ENCODE data around the gene SEPHS1. TPM values are rescaled to one million over a fixed set of nuclear protein-coding genes. Genes with fewer than 3 reads are reported as not detected.

Gene SEPHS1
- total and polyA plus RNA-seq, 2 donors (not counting 3 experiments of a cell fraction or from before 2014, with no cell fraction given), result 40.6 to 55.4 TPM

DNA sequence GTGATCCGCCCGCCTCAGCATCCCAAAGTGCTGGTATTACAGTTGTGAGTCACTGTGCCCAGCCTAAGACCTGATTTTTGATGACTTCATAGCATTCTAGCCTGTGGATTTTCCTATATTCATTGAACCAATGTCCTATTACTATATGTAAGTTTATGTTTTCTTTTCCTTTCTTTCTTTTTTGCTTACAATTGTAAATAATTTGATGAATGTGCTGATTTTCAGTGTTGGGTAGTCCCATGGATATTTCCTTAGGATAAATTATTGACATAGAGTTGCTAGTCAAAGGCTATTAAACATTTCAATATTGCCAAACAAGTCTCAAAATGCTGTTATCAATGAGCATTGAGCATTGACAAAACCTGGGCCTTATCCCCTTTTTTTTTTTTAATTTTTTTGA is 38.3 kb downstream of the SEPHS1 start:
- intact Hi-C loops (cut with micrococcal nuclease), result no loop called here
- H3K9ac ChIP-seq (replicated peaks; ENCODE audit: extremely low read depth, insufficient read depth, low read length), result no peak overlapping the region
- H3K4me1 ChIP-seq (ENCODE audit: control insufficient read depth, extremely low read depth, insufficient read depth, low read length), result no peaks in the 10 kb centered on the region
- no peak overlapping the region for H3K27ac ChIP-seq (ENCODE audit: insufficient read depth, low read depth, low read length)
- H4K20me1 ChIP-seq (replicated peaks; ENCODE audit: control insufficient read depth, extremely low read depth, insufficient read depth, low read length), result no peaks in the 10 kb centered on the region
- no peak overlapping the region for H3K4me3 ChIP-seq (replicated peaks in 1 of 3; ENCODE audit: insufficient read depth in 1 of 3, low read depth in 1 of 3, low read length in 3 of 3)
- H3K9me1 ChIP-seq (replicated peaks; ENCODE audit: control insufficient read depth, extremely low read depth, insufficient read depth, low read length), result no peaks in the 10 kb centered on the region
- TF ChIP-seq POLR2A (IDR thresholded peaks at IDR 0.05; ENCODE audit: low read depth, low read length), result no peak
- TF ChIP-seq, protein P1, sequence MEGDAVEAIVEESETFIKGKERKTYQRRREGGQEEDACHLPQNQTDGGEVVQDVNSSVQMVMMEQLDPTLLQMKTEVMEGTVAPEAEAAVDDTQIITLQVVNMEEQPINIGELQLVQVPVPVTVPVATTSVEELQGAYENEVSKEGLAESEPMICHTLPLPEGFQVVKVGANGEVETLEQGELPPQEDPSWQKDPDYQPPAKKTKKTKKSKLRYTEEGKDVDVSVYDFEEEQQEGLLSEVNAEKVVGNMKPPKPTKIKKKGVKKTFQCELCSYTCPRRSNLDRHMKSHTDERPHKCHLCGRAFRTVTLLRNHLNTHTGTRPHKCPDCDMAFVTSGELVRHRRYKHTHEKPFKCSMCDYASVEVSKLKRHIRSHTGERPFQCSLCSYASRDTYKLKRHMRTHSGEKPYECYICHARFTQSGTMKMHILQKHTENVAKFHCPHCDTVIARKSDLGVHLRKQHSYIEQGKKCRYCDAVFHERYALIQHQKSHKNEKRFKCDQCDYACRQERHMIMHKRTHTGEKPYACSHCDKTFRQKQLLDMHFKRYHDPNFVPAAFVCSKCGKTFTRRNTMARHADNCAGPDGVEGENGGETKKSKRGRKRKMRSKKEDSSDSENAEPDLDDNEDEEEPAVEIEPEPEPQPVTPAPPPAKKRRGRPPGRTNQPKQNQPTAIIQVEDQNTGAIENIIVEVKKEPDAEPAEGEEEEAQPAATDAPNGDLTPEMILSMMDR (IDR thresholded peaks at IDR 0.05; ENCODE audit: extremely low read depth in 1 of 2, insufficient read depth in 1 of 2, low read depth in 1 of 2, low read length in 2 of 2), result no peak
- TF ChIP-seq MYC (IDR thresholded peaks at IDR 0.05; ENCODE audit: low read depth, low read length), result no peak
- TF ChIP-seq MAX (IDR thresholded peaks at IDR 0.05; ENCODE audit: insufficient read depth, insufficient read length), result no peak
- TF ChIP-seq EZH2 (IDR thresholded peaks at IDR 0.05; ENCODE audit: borderline replicate concordance, low read depth, low read length, severe bottlenecking), result no peak
- no peaks in the 10 kb centered on the region for H3K27me3 ChIP-seq (ENCODE audit: control insufficient read depth in 2 of 2, insufficient read depth in 2 of 2, low read length in 2 of 2)
- no peaks in the 10 kb centered on the region for H3K9me3 ChIP-seq (replicated peaks; ENCODE audit: control insufficient read depth, insufficient read depth, low read length)
- POLR2A ChIA-PET, result no interaction called here
- no peak overlapping the region for H2AFZ ChIP-seq (ENCODE audit: low read depth, low read length)
- dilution Hi-C loops (cut with MboI; ENCODE audit: extremely low pct_ligation_motif_present, low sequenced_read_pairs), result no loop called here
- no peaks in the 10 kb centered on the region for H3K36me3 ChIP-seq (ENCODE audit: control insufficient read depth in 2 of 2, extremely low read depth in 1 of 2, insufficient read depth in 2 of 2, low read length in 2 of 2)
- BruUV-seq (replicated peaks), result no TSS peak
- no peak overlapping the region for H3K4me2 ChIP-seq (ENCODE audit: insufficient read depth, low read length)
- DNase-seq (ENCODE audit: low read depth, low spot score), result no peak
- FAIRE-seq, result no peak
- no peaks in the 10 kb centered on the region for H3K79me2 ChIP-seq (ENCODE audit: control insufficient read depth, insufficient read depth, low read length)
- CTCF ChIA-PET, result no interaction called here

DNA sequence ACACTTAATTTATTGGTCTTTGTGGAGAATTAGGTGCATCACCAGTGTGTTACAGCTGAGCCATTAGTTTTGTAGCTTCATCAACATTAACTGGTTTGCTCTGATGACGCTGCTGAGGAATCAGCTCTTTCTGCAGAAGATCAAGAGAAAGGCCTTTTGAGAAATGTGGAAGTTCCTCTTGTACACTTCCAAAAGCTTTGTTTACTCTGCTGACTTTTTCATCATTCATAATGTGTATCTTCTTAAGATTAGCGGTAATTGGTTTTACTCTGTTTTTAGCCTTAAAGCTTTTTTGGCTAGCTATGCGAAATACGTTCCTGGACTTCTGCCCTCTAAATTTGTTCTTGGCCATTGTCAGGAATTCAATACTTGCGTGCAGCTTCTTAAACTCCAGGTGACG is 40.0 kb downstream of the SEPHS1 start:
- Histone ChIP-seq H3K27ac (ENCODE audit: insufficient read depth, low read depth, low read length) (no peak overlapping the region), H3K4me2 (ENCODE audit: insufficient read depth, low read length) (no peak overlapping the region), H4K20me1 (replicated peaks; ENCODE audit: control insufficient read depth, extremely low read depth, insufficient read depth, low read length) (no peaks in the 10 kb centered on the region), H3K36me3 (ENCODE audit: control insufficient read depth in 2 of 2, extremely low read depth in 1 of 2, insufficient read depth in 2 of 2, low read length in 2 of 2) (no peaks in the 10 kb centered on the region), H3K9ac (replicated peaks; ENCODE audit: extremely low read depth, insufficient read depth, low read length) (no peak overlapping the region), H3K9me3 (replicated peaks; ENCODE audit: control insufficient read depth, insufficient read depth, low read length) (no peaks in the 10 kb centered on the region), H3K9me1 (replicated peaks; ENCODE audit: control insufficient read depth, extremely low read depth, insufficient read depth, low read length) (no peaks in the 10 kb centered on the region), H2AFZ (ENCODE audit: low read depth, low read length) (no peak overlapping the region), H3K4me1 (ENCODE audit: control insufficient read depth, extremely low read depth, insufficient read depth, low read length) (no peaks in the 10 kb centered on the region), H3K4me3 (replicated peaks in 1 of 3; ENCODE audit: insufficient read depth in 1 of 3, low read depth in 1 of 3, low read length in 3 of 3) (no peak overlapping the region), H3K27me3 (ENCODE audit: control insufficient read depth in 2 of 2, insufficient read depth in 2 of 2, low read length in 2 of 2) (no peaks in the 10 kb centered on the region), H3K79me2 (ENCODE audit: control insufficient read depth, insufficient read depth, low read length) (no peaks in the 10 kb centered on the region)
- intact Hi-C loops (cut with micrococcal nuclease), result no loop called here
- FAIRE-seq (no peak), DNase-seq (ENCODE audit: low read depth, low spot score) (no peak)
- no TSS peak for BruUV-seq (replicated peaks)
- dilution Hi-C loops (cut with MboI; ENCODE audit: extremely low pct_ligation_motif_present, low sequenced_read_pairs), result no loop called here
- no peak for TF ChIP-seq MAX (IDR thresholded peaks at IDR 0.05; ENCODE audit: insufficient read depth, insufficient read length)
- no peak for TF ChIP-seq GATA2 (IDR thresholded peaks at IDR 0.05; ENCODE audit: insufficient read depth, insufficient read length, low read depth, low read length)
- no peak for TF ChIP-seq POLR2A (IDR thresholded peaks at IDR 0.05; ENCODE audit: low read depth, low read length)
- TF ChIP-seq MYC (IDR thresholded peaks at IDR 0.05; ENCODE audit: low read depth, low read length), result no peak
- TF ChIP-seq, protein P1 (IDR thresholded peaks at IDR 0.05; ENCODE audit: extremely low read depth in 1 of 2, insufficient read depth in 1 of 2, low read depth in 1 of 2, low read length in 2 of 2), result no peak
- TF ChIP-seq POLR2AphosphoS5 (IDR thresholded peaks at IDR 0.05; ENCODE audit: insufficient read depth, low read depth, low read length), result no peak
- TF ChIP-seq EZH2 (IDR thresholded peaks at IDR 0.05; ENCODE audit: borderline replicate concordance, low read depth, low read length, severe bottlenecking), result no peak
- TF ChIP-seq FOS (IDR thresholded peaks at IDR 0.05; ENCODE audit: borderline replicate concordance, insufficient read depth, low read length), result no peak
- TF ChIP-seq JUN (IDR thresholded peaks at IDR 0.05; ENCODE audit: borderline replicate concordance, insufficient read depth, insufficient read length, low read depth), result no peak
- ChIA-PET POLR2A (interaction anchor here (0.7 kb wide), 2 partner anchors 190 to 983 kb away, joined by 3 to 11 read pairs; no protein-coding TSS in a partner anchor), CTCF (no interaction called here)

All from endothelial cell of umbilical vein (primary cell).